22Rv1 (cell line): ENCODE measurements around the gene PHTF2.

Source experiments
- ZFX ChIP-seq: fragments of 450-650 bp; IDR thresholded peaks from 2 replicates; pipeline ENCODE4 v1.6.1; 2017; ENCODE audit warnings: antibody characterized with exemption, borderline replicate concordance
- TF ChIP-seq, protein P1 (sequence below): fragments of 450-650 bp; IDR thresholded peaks from 2 replicates; pipeline ENCODE4 v1.5.1; 2017; ENCODE audit warnings: mild to moderate bottlenecking

GRCh38 chr7:77912293-77912692 is 113.7 kb downstream of the PHTF2 start:
- TF ChIP-seq, protein P1, sequence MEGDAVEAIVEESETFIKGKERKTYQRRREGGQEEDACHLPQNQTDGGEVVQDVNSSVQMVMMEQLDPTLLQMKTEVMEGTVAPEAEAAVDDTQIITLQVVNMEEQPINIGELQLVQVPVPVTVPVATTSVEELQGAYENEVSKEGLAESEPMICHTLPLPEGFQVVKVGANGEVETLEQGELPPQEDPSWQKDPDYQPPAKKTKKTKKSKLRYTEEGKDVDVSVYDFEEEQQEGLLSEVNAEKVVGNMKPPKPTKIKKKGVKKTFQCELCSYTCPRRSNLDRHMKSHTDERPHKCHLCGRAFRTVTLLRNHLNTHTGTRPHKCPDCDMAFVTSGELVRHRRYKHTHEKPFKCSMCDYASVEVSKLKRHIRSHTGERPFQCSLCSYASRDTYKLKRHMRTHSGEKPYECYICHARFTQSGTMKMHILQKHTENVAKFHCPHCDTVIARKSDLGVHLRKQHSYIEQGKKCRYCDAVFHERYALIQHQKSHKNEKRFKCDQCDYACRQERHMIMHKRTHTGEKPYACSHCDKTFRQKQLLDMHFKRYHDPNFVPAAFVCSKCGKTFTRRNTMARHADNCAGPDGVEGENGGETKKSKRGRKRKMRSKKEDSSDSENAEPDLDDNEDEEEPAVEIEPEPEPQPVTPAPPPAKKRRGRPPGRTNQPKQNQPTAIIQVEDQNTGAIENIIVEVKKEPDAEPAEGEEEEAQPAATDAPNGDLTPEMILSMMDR: no peak
- TF ChIP-seq ZFX: no peak
